ENCODE measurements around the gene ZNF350. TPM values are rescaled to one million over a fixed set of nuclear protein-coding genes. Genes with fewer than 3 reads are reported as not detected.
"Not testable (repeated sequence)": the region's sequence is repeated elsewhere in the genome, so short reads cannot be mapped to it uniquely, and the experiment has no call there.

The ZNF350 gene
- total RNA-seq, result 32.2 and 35.2 TPM in 2 replicates

DNA sequence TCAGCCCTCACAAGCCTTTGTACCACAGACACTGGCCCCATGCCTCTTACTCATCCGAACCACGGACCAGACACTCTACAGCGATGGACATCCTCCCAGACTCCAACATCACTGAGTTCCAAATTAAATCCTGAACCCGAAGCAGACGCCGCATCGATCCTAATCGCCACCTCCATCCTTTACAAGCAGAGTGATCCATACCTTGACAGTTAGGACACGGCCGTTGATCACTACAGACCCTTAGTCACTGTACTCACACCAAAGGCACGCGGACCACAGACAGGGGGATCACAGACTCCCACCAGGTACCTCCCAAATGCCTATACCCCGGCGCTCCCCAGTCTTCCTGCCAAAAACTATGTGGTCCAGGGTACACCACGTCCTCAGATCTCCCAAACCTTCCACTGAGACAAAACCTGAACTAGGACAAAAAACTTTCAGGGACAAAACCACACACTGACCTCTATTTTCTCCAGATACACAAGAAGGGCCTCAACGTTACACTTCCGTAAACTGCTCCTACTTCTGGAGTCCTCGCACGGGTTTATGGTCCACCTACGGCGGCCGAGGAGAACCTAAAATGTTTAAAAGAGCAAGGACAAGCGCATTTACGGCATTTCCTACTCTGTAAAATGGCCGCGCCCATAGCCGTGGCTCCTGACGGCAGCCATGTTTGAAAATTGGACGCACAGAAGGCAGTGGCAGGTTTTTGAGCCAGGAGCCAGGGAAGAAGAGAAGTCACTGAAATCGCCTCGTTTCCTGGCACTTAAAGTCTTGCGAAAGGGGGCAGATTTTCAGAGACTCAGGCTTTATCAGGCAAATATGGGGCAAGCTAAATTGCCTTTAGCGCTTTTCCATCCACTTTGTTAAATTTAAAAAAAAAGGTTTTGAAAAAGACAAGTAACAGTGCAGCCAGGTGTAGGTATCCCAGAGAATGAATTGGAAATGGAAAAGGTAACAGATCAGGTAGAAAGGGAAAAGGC lies at the start of gene ZNF350:
ZNF350 (minus strand) TSS at position 532 of the 983 bp plus-strand sequence. CDS start 12,480 bp downstream, outside the sequence.
- Mint-ChIP-seq H3K27ac (peak within 1 kb of the TSS; percentile 93), H3K27me3 (no peaks in the 10 kb centered on the region), H3K4me1 (peaks cover 20% of the 10 kb centered on the region), H3K36me3 (ENCODE audit: low read depth) (peaks cover 60% of the 10 kb centered on the region), H3K4me3 (peak within 1 kb of the TSS; percentile 97), H3K9me3 (peaks cover 36% of the 10 kb centered on the region)
- DNase-seq (peak; percentile 72), ATAC-seq (ENCODE audit: low read depth) (peak; percentile 98)
- CTCF ChIA-PET, result no interaction called here
- intact Hi-C loops (cut with micrococcal nuclease), result loop anchor here (1.0 to 10.0 kb wide), 8 partner anchors 22 to 1534 kb away; partner anchors contain the start of genes ZNF528, ZNF577, ZNF613 and ZNF614
- POLR2A ChIA-PET, result interaction anchor here (1.0 kb wide), 1 partner anchor 62 kb away, joined by 3 read pairs; the partner anchor contains the start of gene ZNF432
- TF ChIP-seq, protein P1, sequence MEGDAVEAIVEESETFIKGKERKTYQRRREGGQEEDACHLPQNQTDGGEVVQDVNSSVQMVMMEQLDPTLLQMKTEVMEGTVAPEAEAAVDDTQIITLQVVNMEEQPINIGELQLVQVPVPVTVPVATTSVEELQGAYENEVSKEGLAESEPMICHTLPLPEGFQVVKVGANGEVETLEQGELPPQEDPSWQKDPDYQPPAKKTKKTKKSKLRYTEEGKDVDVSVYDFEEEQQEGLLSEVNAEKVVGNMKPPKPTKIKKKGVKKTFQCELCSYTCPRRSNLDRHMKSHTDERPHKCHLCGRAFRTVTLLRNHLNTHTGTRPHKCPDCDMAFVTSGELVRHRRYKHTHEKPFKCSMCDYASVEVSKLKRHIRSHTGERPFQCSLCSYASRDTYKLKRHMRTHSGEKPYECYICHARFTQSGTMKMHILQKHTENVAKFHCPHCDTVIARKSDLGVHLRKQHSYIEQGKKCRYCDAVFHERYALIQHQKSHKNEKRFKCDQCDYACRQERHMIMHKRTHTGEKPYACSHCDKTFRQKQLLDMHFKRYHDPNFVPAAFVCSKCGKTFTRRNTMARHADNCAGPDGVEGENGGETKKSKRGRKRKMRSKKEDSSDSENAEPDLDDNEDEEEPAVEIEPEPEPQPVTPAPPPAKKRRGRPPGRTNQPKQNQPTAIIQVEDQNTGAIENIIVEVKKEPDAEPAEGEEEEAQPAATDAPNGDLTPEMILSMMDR (IDR thresholded peaks at IDR 0.05), result no peak

DNA sequence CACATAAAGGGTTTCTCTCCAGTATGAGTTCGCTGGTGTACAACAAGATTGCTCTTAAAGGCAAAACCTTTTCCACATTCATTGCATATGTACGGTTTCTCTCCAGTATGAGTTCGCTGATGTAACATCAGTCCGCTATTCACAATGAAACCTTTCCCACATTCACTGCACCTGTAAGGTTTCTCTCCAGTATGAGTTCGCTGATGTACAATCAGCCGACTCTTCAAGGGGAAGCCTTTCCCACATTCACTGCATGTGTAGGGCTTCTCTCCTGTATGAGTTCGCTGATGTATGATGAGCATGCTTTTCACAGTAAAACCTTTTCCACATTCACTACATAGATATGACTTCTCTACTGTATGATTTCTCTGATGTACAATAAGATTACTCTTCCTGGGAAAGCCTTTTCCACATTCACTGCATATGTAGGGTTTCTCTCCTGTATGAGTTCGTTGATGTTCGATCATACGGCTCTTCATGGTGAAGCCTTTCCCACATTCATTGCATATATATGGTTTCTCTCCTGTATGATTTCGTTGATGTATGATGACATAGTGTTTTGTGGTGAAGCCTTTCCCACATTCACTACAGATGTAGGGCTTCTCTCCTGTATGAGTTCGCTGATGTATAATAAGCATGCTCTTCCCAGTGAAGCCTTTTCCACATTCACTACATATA lies 47.5 kb upstream of the ZNF350 start:
- no peaks in the 10 kb centered on the region for H3K4me1 Mint-ChIP-seq
- no peak overlapping the region for H3K27ac Mint-ChIP-seq
- H3K36me3 Mint-ChIP-seq (ENCODE audit: low read depth), result peaks cover 72% of the 10 kb centered on the region
- DNase-seq, result no peak
- intact Hi-C loops (cut with micrococcal nuclease), result no loop called here
- no peak for ATAC-seq (ENCODE audit: low read depth)
- ChIA-PET CTCF (no interaction called here), POLR2A (no interaction called here)
- no peaks in the 10 kb centered on the region for H3K27me3 Mint-ChIP-seq
- peaks cover 42% of the 10 kb centered on the region for H3K9me3 Mint-ChIP-seq
- H3K4me3 Mint-ChIP-seq, result no peak overlapping the region
- TF ChIP-seq, protein P1 (IDR thresholded peaks at IDR 0.05), result no peak

DNA sequence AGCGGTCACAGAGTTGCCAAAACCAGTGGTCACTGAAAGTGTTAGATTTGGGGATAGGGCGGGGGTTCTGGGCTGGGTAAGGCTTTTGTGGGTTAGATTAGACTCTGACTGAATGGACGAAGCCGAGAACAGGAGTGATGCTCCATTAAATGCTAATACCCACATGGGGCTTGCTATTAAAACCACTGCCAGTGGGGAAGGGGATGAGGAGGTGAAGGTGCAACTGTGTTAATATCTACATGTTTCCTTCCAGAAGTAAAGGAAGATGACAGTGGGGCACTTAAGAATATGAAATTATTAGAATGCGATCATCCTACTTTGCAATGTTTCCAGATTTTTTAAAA lies 42.1 kb upstream of the ZNF350 start:
- DNase-seq (no peak), ATAC-seq (ENCODE audit: low read depth) (peak; percentile 20)
- TF ChIP-seq, protein P1 (IDR thresholded peaks at IDR 0.05), result no peak
- Mint-ChIP-seq H3K27me3 (no peaks in the 10 kb centered on the region), H3K9me3 (peaks cover 25% of the 10 kb centered on the region), H3K27ac (peak overlapping the region; percentile 93), H3K4me3 (peak overlapping the region; percentile 98), H3K36me3 (ENCODE audit: low read depth) (peaks cover 62% of the 10 kb centered on the region), H3K4me1 (peaks cover 29% of the 10 kb centered on the region)
- POLR2A ChIA-PET, result interaction anchor here (0.6 to 2.4 kb wide), 8 partner anchors 20 to 498 kb away, joined by 3 to 34 read pairs (median 4); partner anchors contain the start of genes PPP2R1A, ZNF432, ZNF615 and ZNF836
- intact Hi-C loops (cut with micrococcal nuclease), result loop anchor here (1.0 kb wide), 7 partner anchors 20 to 269 kb away; partner anchors contain the start of genes ZNF350, ZNF432, ZNF480 and ZNF613
- CTCF ChIA-PET, result no interaction called here

DNA sequence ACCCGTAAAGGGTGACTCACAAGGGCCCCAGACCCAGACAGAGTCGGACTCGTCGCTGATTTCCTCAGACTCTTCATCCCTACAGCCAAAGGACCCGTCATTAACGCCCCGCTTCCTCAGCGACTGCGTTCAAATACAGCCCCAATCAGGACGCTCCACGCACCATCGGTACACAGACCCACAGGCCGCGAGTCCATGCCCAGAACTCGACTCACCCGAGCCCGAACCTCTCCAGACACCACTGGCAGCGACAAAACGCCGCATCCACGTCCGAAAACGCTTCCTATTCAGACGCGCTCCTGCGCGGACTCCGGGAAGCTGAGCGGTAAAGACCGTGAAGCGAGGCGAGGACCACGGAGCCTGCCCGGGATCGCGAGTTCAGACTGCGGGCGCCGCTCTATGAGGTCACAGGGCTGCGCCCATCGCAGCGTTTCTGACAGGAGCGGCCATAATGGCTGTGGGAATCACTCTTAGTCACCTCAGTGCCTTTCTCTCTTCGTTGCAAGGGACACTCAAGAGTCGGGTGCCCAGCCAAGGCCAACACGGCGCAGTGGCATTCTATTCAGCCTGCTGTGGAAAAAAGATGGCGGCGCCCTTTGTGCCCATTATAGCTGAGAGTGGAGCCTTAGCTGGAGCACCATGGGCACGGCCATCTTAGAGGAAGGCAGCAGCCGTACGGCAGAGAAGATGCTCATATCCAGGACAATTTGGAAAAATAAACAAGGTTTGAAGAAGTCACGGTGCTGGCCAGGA lies 41.6 kb upstream of the ZNF350 start, which contains the start of gene ZNF614:
ZNF614 (minus strand) TSS at position 353 of the 753 bp plus-strand sequence. CDS start 2,634 bp downstream, outside the sequence.
- intact Hi-C loops (cut with micrococcal nuclease), result loop anchor here (1.0 kb wide), 7 partner anchors 20 to 269 kb away; partner anchors contain the start of genes ZNF350, ZNF432, ZNF480 and ZNF613
- H3K36me3 Mint-ChIP-seq (ENCODE audit: low read depth), result peaks cover 62% of the 10 kb centered on the region
- H3K27me3 Mint-ChIP-seq, result no peaks in the 10 kb centered on the region
- ATAC-seq (ENCODE audit: low read depth), result peak; percentile 89
- peak within 1 kb of the TSS; percentile 98 for H3K4me3 Mint-ChIP-seq
- ChIA-PET CTCF (no interaction called here), POLR2A (interaction anchor here (0.6 to 2.4 kb wide), 8 partner anchors 20 to 498 kb away, joined by 3 to 34 read pairs (median 4); partner anchors contain the start of genes PPP2R1A, ZNF432, ZNF615 and ZNF836)
- H3K4me1 Mint-ChIP-seq, result peaks cover 29% of the 10 kb centered on the region
- peaks cover 23% of the 10 kb centered on the region for H3K9me3 Mint-ChIP-seq
- peak; percentile 86 for DNase-seq
- H3K27ac Mint-ChIP-seq, result peak within 1 kb of the TSS; percentile 93
- TF ChIP-seq, protein P1 (IDR thresholded peaks at IDR 0.05), result no peak

DNA sequence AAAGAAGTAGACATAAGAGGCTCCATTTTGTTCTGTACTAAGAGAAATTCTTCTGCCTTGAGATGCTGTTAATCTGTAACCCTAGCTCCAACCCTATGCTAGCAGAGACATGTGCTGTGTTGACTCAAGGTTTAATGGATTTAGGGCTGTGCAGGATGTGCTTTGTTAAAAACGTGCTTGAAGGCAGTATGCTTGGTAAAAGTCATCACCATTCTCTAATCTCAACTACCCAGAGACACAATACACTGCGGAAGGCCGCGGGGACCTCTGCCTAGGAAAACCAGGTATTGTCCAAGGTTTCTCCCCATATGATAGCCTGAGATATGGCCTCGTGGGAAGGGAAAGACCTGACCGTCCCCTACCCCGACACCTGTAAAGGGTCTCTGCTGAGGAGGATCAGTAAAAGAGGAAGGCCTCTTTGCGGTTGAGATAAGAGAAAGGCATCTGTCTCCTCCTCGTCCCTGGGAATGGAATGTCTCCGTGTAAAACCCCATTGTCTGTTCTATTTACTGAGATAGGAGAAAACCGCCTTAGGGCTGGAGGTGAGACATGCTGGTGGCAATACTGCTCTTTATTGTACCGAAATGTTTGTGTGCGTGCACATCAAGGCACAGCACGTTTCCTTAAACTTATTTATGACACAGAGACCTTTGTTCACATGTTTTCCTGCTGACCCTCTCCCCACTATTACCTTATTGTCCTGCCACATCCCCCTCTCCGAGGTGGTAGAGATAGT lies 39.8 kb upstream of the ZNF350 start:
- ATAC-seq (ENCODE audit: low read depth); DNase-seq; H3K27ac Mint-ChIP-seq; H3K27me3 Mint-ChIP-seq; intact Hi-C loops (cut with micrococcal nuclease); CTCF ChIA-PET: not testable (repeated sequence)
- peaks cover 70% of the 10 kb centered on the region for H3K36me3 Mint-ChIP-seq (ENCODE audit: low read depth)
- POLR2A ChIA-PET, result interaction anchor here (0.8 kb wide), 1 partner anchor 22 kb away, joined by 3 read pairs; no protein-coding TSS in a partner anchor
- H3K9me3 Mint-ChIP-seq, result peaks cover 28% of the 10 kb centered on the region
- H3K4me3 Mint-ChIP-seq, result peak overlapping the region; percentile 98
- peaks cover 29% of the 10 kb centered on the region for H3K4me1 Mint-ChIP-seq

DNA sequence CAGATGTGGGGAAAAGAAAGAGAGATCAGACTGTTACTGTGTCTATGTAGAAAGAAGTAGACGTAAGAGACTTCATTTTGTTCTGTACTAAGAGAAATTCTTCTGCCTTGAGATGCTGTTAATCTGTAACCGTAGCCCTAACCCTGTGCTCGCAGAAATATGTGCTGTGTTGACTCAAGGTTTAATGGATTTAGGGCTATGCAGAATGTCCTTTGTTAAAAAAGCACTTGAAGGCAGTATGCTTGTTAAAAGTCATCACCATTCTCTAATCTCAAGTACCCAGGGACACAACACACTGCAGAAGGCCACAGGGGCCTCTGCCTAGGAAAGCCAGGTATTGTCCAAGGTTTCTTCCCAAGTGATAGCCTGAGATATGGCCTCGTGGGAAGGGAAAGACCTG lies 37.8 kb upstream of the ZNF350 start:
- H3K4me3 Mint-ChIP-seq; H3K27ac Mint-ChIP-seq; POLR2A ChIA-PET; DNase-seq; H3K27me3 Mint-ChIP-seq; ATAC-seq (ENCODE audit: low read depth); CTCF ChIA-PET; intact Hi-C loops (cut with micrococcal nuclease): not testable (repeated sequence)
- Mint-ChIP-seq H3K4me1 (peaks cover 29% of the 10 kb centered on the region), H3K36me3 (ENCODE audit: low read depth) (peaks cover 82% of the 10 kb centered on the region), H3K9me3 (peaks cover 37% of the 10 kb centered on the region)

Data from activated B cell treated with CpG ODN at 0.5 μM for 24 hours (primary cell).